HG02981 (cell line): ENCODE results near the gene SDHA.
A peak's percentile ranks its signal among the peaks of the same experiment; 100 is the strongest.
"Not testable (repeated sequence)": the region's sequence is repeated elsewhere in the genome, so short reads cannot be mapped to it uniquely, and the experiment has no call there.

ENCODE experiments used
- ATAC-seq: cut with Tn5 transposase; IDR thresholded peaks from one replicate; pipeline ENCODE4 v1.9.1; 2021; ENCODE audit warnings: mild to moderate bottlenecking, moderate library complexity; ENCODE audit not compliant: unreplicated experiment

SDHA gene

GRCh38 chr5:218457-219291 is 554 bp downstream of the SDHA start:
- peak; percentile 18 for ATAC-seq

DNA sequence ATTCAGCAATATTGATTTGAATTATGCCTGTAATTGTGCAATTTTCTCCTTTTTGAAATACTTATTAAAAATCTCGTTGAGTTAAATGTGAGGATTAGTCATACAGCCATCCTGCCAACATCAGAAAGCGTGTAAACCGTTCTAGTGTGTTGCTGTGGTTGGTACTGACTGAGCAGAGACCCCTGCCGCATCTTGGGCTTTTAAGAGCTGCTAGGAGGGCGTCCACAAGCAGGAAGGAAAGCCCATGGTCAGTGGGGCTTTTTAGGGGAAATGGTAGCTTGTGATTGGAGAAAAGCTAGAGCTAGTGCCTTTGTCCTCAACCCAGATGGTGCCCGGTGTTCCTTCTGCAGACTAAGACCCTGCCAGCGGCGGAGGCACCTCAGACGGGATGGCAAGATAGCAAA is 1.3 kb downstream of the SDHA start:
- no peak for ATAC-seq

DNA sequence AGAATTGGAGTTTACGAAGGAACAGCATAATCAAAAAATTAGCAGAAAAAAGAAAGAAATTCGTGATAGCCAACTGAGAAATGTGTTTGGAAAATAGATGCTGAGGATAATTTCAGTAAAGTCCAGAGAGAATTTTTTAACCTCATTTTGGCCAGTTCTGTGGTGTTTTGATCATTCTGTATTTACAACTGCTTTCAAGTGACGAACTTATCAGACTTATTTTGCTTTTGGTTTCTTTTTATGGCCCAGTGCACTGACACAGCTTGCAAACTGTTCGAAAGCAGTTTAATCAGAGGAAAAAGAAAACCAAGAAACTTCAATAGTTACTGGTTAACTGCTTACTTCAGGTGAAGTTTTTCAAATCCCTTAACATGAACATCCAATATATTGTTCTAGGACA is 1.9 kb downstream of the SDHA start:
- ATAC-seq, result peak; percentile 25

DNA sequence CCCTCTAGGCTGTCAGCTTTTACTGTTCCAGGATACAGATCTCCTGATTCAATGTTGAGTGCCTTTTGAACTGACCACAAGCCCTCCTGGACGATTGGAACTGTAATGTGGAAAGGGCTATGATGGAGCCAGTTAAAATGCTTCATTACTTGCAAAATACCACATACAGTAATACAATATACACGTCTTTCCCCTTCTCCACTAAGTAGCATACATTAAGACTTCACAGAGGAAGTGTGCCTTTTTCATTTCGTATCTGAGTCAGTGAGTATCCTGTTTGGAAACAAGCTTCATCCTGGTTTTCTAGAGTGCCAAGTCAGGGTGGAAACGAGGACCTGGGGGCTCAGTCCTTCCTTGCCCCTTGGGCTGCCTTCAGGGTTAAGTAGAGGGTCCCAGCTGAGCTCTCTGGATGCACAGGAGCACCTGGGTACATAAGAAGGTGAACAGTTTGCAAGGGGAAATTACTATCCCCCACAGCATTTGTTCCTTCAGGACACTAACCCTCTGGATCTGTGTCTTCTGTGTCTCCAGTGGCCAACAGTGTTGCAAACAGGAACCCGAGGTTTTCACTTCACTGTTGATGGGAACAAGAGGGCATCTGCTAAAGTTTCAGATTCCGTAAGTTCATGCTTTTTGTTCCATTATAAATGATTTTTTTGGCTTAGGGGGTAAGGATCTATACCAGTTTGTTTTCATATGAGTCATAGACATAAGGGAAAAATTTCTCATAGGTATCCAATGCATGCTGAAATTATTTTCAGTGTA is 5.0 kb downstream of the SDHA start:
- not testable (repeated sequence) for ATAC-seq

DNA sequence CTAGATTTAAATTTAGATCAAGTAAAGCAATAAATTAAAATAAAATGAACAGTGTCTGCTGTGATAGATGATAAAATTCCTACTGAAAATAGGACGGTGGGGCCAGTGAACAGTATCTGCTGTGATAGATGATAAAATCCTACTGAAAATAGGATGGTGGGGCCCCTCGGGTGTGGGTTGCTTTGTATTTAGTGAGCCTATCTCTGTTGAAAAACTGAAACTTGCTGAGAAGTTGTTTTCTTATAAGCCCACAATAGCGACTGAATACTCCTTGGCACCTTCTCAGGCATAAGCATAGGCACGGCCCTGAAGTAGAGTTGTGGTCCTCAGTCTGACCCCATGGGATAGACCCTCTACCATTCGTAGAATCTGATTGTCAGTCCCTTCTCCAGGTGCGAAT is 5.7 kb downstream of the SDHA start:
- no peak for ATAC-seq

GRCh38 chr5:225334-225733 is 7.2 kb downstream of the SDHA start:
- ATAC-seq, result no peak

DNA sequence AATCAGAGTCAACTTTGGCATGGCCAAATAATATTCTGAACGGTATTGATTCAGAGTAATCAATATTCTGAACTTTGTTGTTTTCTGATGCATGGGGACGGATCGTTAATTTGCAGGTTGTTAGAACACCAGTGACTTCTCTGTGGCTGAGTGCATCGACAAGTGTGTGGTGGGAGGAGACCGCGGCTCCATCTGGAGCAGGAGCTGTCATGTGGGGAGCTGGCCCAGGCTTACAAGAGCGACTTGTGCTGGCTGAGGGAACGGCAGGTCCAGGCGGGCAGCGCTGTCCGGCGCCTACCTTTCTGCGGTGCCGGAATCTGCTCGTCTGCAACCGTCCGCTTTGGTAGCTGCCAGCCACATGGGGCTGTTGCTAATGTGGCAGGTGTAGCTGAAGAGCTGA is 9.3 kb downstream of the SDHA start:
- ATAC-seq, result not testable (repeated sequence)

GRCh38 chr5:228886-229285 is 10.8 kb downstream of the SDHA start:
- ATAC-seq, result no peak

DNA sequence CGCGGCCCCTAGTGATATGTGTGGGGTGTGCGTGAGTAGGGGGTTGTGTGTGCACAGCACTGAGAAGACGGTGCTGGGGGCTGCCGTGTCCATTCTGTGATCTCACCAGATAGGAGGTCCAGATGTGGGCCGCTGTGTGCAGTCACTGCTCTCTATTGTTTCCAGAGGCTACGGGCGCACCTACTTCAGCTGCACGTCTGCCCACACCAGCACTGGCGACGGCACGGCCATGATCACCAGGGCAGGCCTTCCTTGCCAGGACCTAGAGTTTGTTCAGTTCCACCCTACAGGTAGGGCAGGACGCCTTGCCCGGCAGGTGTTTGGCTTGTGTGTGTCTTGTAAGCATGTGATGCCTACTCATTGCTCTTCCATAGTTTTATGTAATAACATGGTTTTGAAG is 12.6 kb downstream of the SDHA start:
- no peak for ATAC-seq

GRCh38 chr5:231661-232060 is 13.5 kb downstream of the SDHA start:
- no peak for ATAC-seq

DNA sequence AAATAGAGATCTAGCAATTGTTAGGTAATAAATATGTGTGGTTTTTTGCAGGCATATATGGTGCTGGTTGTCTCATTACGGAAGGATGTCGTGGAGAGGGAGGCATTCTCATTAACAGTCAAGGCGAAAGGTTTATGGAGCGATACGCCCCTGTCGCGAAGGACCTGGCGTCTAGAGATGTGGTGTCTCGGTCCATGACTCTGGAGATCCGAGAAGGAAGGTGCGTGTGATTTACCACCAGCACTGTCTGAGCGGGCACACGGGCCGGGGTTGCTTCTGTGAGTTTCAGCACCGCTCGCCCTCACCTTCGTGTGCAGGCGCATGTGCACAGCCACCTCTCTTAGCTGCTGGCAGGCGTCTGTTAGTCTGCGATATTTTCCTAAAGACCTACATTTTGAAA is 15.3 kb downstream of the SDHA start:
- not testable (repeated sequence) for ATAC-seq

- no peak for ATAC-seq
Measured at GRCh38 chr5:234450-234849, 16.3 kb downstream of the SDHA start.

GRCh38 chr5:235527-235926 is 17.4 kb downstream of the SDHA start:
- ATAC-seq, result not testable (repeated sequence)

DNA sequence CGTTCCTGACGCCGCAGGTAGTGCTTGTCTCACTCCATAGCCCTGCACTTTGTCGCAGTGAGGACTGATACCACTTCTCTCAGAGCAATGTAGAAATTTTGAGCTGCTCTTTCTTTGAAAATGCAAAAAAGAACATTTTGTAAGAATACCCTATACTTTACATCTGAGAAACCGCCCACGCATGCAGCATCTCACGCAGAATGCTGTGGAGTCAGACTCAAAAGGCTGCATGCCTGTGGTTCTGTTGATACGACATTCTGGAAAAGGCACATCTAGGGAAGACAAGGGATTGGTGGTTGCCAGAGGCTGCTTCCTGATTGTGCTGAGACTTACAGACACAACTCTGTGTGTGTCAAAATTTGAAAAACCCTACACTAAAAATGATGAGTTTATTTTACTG is 19.8 kb downstream of the SDHA start:
- ATAC-seq, result not testable (repeated sequence)

DNA sequence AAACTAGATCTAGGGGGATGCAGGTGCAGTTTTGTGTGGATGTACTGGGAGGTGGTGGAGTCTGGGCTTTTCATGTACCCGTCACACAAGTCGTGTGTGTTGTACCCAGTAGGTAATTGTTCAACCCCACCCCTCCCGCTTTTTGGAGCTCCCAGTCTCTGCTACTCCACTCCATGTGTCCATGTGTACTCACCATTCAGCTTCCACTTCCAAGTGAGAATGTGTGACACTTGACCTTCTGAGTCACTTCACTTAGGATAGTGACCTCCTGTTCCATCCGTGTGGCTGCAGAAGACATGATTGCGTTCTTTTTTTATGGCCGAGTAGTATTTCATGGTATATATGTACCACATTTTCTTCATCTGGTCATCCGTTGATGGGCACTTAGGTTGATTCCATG is 22.4 kb downstream of the SDHA start:
- not testable (repeated sequence) for ATAC-seq

GRCh38 chr5:241045-241669 is 23.0 kb downstream of the SDHA start:
- ATAC-seq, result not testable (repeated sequence)

- ATAC-seq, result not testable (repeated sequence)
Measured at GRCh38 chr5:243683-244367, 25.7 kb downstream of the SDHA start.

GRCh38 chr5:245717-246116 is 27.6 kb downstream of the SDHA start:
- ATAC-seq, result not testable (repeated sequence)

- ATAC-seq, result not testable (repeated sequence)
Measured at GRCh38 chr5:250396-250795, 32.3 kb downstream of the SDHA start.

- not testable (repeated sequence) for ATAC-seq
Measured at GRCh38 chr5:251016-251415, 32.9 kb downstream of the SDHA start.

GRCh38 chr5:251538-251937 is 33.4 kb downstream of the SDHA start:
- ATAC-seq, result not testable (repeated sequence)
